SKM-1 (cell line): ENCODE results near the gene ELP5.
"Not testable (repeated sequence)": the region's sequence is repeated elsewhere in the genome, so short reads cannot be mapped to it uniquely, and the experiment has no call there.

Source experiments
- DNase-seq: peaks from one replicate; lab custom pipeline; 2025; ENCODE audit not compliant: unreplicated experiment; lab: John Stamatoyannopoulos, UW

ELP5 gene

GRCh38 chr17:7235693-7236665 is 16.0 kb upstream of the ELP5 start:
- DNase-seq: no peak

- DNase-seq: no peak
Measured at GRCh38 chr17:7236808-7237207, 15.2 kb upstream of the ELP5 start.

- no peak for DNase-seq
Measured at GRCh38 chr17:7237266-7237760, 14.7 kb upstream of the ELP5 start.

- peak; percentile 7 for DNase-seq
Measured at GRCh38 chr17:7237761-7238419, 14.1 kb upstream of the ELP5 start.

- DNase-seq: no peak
Measured at GRCh38 chr17:7238420-7239090, 13.5 kb upstream of the ELP5 start.

- DNase-seq: peak; percentile 84
Measured at GRCh38 chr17:7239091-7240027, 12.7 kb upstream of the ELP5 start, which contains the start of gene PHF23. TSS of gene PHF23 (minus strand) at chr17:7239457. CDS start at chr17:7239279, 178 bp downstream.

- DNase-seq: no peak
Measured at GRCh38 chr17:7240375-7240774, 11.6 kb upstream of the ELP5 start.

- no peak for DNase-seq
Measured at GRCh38 chr17:7241090-7241733, 10.8 kb upstream of the ELP5 start.

- DNase-seq: peak; percentile 51
Measured at GRCh38 chr17:7241783-7242716, 10.0 kb upstream of the ELP5 start, which contains the start of gene GABARAP. TSS of gene GABARAP (minus strand) at chr17:7242449. CDS start at chr17:7242330, 119 bp downstream.

- DNase-seq: peak; percentile 78
Measured at GRCh38 chr17:7242717-7243452, 9.1 kb upstream of the ELP5 start.

GRCh38 chr17:7243453-7243729 is 8.6 kb upstream of the ELP5 start:
- no peak for DNase-seq

GRCh38 chr17:7243838-7244237 is 8.2 kb upstream of the ELP5 start:
- DNase-seq: not testable (repeated sequence)

GRCh38 chr17:7246779-7247178 is 5.2 kb upstream of the ELP5 start:
- DNase-seq: no peak

GRCh38 chr17:7248796-7249195 is 3.2 kb upstream of the ELP5 start:
- DNase-seq: no peak

GRCh38 chr17:7249214-7249613 is 2.8 kb upstream of the ELP5 start:
- DNase-seq: no peak

GRCh38 chr17:7249830-7250229 is 2.2 kb upstream of the ELP5 start:
- no peak for DNase-seq

- DNase-seq: no peak
Measured at GRCh38 chr17:7250695-7251627, 1.1 kb upstream of the ELP5 start.
